GM18520 (cell line): Measurements from ENCODE around the gene SERPINI1.

ENCODE experiments used
- ATAC-seq: cut with Tn5 transposase; IDR thresholded peaks from one replicate; pipeline ENCODE4 v1.9.1; 2021; ENCODE audit not compliant: unreplicated experiment

The SERPINI1 gene

GRCh38 chr3:167843481-167843880 lies 108.0 kb downstream of the SERPINI1 start:
- no peak for ATAC-seq

GRCh38 chr3:167843886-167844285 lies 108.4 kb downstream of the SERPINI1 start:
- no peak for ATAC-seq

GRCh38 chr3:167844528-167844927 lies 109.0 kb downstream of the SERPINI1 start:
- no peak for ATAC-seq

GRCh38 chr3:167851171-167851570 lies 115.7 kb downstream of the SERPINI1 start:
- no peak for ATAC-seq

GRCh38 chr3:167851749-167852148 lies 116.2 kb downstream of the SERPINI1 start:
- no peak for ATAC-seq

GRCh38 chr3:167852216-167852615 lies 116.7 kb downstream of the SERPINI1 start:
- no peak for ATAC-seq

GRCh38 chr3:167854063-167854462 lies 118.5 kb downstream of the SERPINI1 start:
- no peak for ATAC-seq

- ATAC-seq: no peak
Measured at GRCh38 chr3:167854846-167855245, 119.3 kb downstream of the SERPINI1 start.

GRCh38 chr3:167855306-167855705 lies 119.8 kb downstream of the SERPINI1 start:
- ATAC-seq: no peak

- no peak for ATAC-seq
Measured at GRCh38 chr3:167858865-167859264, 123.3 kb downstream of the SERPINI1 start.

- no peak for ATAC-seq
Measured at GRCh38 chr3:167859610-167860009, 124.1 kb downstream of the SERPINI1 start.

- ATAC-seq: no peak
Measured at GRCh38 chr3:167861649-167862048, 126.1 kb downstream of the SERPINI1 start.

- no peak for ATAC-seq
Measured at GRCh38 chr3:167862104-167862730, 126.7 kb downstream of the SERPINI1 start.

GRCh38 chr3:167863811-167864551 lies 128.5 kb downstream of the SERPINI1 start:
- no peak for ATAC-seq

GRCh38 chr3:167864552-167864874 lies 129.0 kb downstream of the SERPINI1 start:
- no peak for ATAC-seq

- no peak for ATAC-seq
Measured at GRCh38 chr3:167866331-167866730, 130.8 kb downstream of the SERPINI1 start.

GRCh38 chr3:167867981-167868380 lies 132.5 kb downstream of the SERPINI1 start:
- no peak for ATAC-seq

- ATAC-seq: no peak
Measured at GRCh38 chr3:167870181-167870580, 134.7 kb downstream of the SERPINI1 start.

- ATAC-seq: no peak
Measured at GRCh38 chr3:167870759-167871158, 135.2 kb downstream of the SERPINI1 start.

- no peak for ATAC-seq
Measured at GRCh38 chr3:167872032-167872431, 136.5 kb downstream of the SERPINI1 start.

- ATAC-seq: no peak
Measured at GRCh38 chr3:167872941-167873340, 137.4 kb downstream of the SERPINI1 start.

- no peak for ATAC-seq
Measured at GRCh38 chr3:167874671-167875372, 139.3 kb downstream of the SERPINI1 start.
